ENCODE data around the gene SRSF7. TPM values are rescaled to one million over a fixed set of nuclear protein-coding genes. Genes with fewer than 3 reads are reported as not detected.
"Not testable (repeated sequence)": the region's sequence is repeated elsewhere in the genome, so short reads cannot be mapped to it uniquely, and the experiment has no call there.

SRSF7 gene
- total and polyA plus RNA-seq, 9 of the 15 experiments (the other 6 are each of a cell fraction or from before 2014, with no cell fraction given) = 219 to 726 (median 375) TPM

GRCh38 chr2:38792751-38793150 lies 41.6 kb upstream of the SRSF7 start (continued):
- TF ChIP-seq ZNF384 (IDR thresholded peaks at IDR 0.05; ENCODE audit: low read depth, low read length) (no peak), ERF (CRISPR knock-in tag; IDR thresholded peaks at IDR 0.05) (no peak), ZKSCAN1 (IDR thresholded peaks at IDR 0.05; ENCODE audit: low read depth, low read length) (no peak), BDP1 (IDR thresholded peaks at IDR 0.05; ENCODE audit: insufficient read depth, insufficient read length) (no peak), BMI1 (IDR thresholded peaks at IDR 0.05; ENCODE audit: low read length) (no peak), COPS2 (conservative IDR thresholded peaks at IDR 0.05) (no peak)

DNA sequence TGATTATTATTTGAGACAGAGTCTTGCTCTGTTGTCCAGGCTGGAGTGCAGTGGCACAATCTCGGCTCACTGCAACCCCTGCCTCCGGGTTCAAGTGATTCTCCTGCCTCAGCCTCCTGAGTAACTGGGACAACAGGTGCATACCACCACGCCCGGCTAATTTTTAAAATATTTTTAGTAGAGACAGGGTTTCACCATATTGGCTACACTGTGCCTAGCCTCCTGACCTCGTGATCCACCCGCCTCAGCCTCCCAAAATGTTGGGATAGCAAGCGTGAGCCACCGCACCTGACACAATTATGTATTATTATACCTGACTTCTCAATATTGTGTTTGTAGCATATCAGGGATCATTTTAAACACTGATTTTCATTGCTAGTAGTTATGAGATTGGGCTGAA lies 41.2 kb upstream of the SRSF7 start:
- H3K36me3 ChIP-seq (ENCODE audit: control insufficient read depth, insufficient read depth, low read length); H4K20me1 ChIP-seq (replicated peaks; ENCODE audit: control insufficient read depth, insufficient read depth, low read length); FAIRE-seq; H2AFZ ChIP-seq (ENCODE audit: low read depth, low read length); H3K27ac ChIP-seq (ENCODE audit: extremely low read depth, low read depth, low read length); intact Hi-C loops (cut with micrococcal nuclease); H3K9ac ChIP-seq (ENCODE audit: insufficient read depth in 1 of 2, low read depth in 2 of 2, low read length in 2 of 2); ATAC-seq; H3K27me3 ChIP-seq (ENCODE audit: control insufficient read depth in 2 of 2, insufficient read depth in 2 of 2, low read length in 2 of 2); H3K9me3 ChIP-seq (replicated peaks; ENCODE audit: control insufficient read depth, insufficient read depth, low read depth, low read length); H3K9me1 ChIP-seq (ENCODE audit: control insufficient read depth, insufficient read depth, low read length); H3K4me1 ChIP-seq (replicated peaks in 1 of 2; ENCODE audit: control insufficient read depth in 2 of 2, insufficient read depth in 2 of 2, low read length in 2 of 2); H3K4me3 ChIP-seq; H3K4me2 ChIP-seq (ENCODE audit: insufficient read depth, low read length); H3K79me2 ChIP-seq (ENCODE audit: control insufficient read depth, insufficient read depth, low read length); BruUV-seq (replicated peaks); in situ Hi-C loops (cut with MboI); CTCF ChIA-PET (ENCODE audit: low intra/inter-chr PET ratio); DNase-seq (ENCODE audit: extremely low read depth in 1 of 4, low spot score in 3 of 4): not testable (repeated sequence)
- WGBS (ENCODE audit: insufficient coverage, low coverage, missing lambda C conversion rate) = 30% methylated on average over 8 of the region's 8 CpGs
- POLR2A ChIA-PET = interaction anchor here (0.6 to 1.4 kb wide), 2 partner anchors 9 to 518 kb away, joined by 3 to 4 read pairs; no protein-coding TSS in a partner anchor

DNA sequence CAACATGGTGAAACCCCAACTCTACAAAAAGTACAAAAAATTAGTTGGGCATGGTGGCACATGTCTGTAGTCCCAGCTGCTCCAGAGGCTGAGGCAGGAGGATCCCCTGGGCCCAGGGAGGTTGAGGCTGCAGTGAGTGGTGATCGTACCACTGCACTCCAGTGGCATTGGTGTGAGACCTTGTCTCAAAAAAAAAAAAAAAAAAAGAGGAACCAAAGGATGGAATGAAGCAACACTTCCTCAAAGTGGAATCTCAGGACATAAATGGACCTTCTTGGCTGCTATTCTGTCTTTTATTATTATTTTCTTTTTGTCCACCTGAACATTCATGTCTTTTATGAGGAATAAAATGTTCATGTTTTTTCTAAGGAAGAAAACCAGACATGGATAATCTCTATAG lies 40.6 kb upstream of the SRSF7 start:
- no CpG with 5 or more reads among the region's 1 CpG for WGBS (ENCODE audit: insufficient coverage, low coverage, missing lambda C conversion rate)
- Histone ChIP-seq H3K36me3 (ENCODE audit: control insufficient read depth, insufficient read depth, low read length) (no peaks in the 10 kb centered on the region), H3K9me3 (replicated peaks; ENCODE audit: control insufficient read depth, insufficient read depth, low read depth, low read length) (no peaks in the 10 kb centered on the region), H3K9me1 (ENCODE audit: control insufficient read depth, insufficient read depth, low read length) (no peaks in the 10 kb centered on the region), H3K79me2 (ENCODE audit: control insufficient read depth, insufficient read depth, low read length) (no peaks in the 10 kb centered on the region), H3K9ac (ENCODE audit: insufficient read depth in 1 of 2, low read depth in 2 of 2, low read length in 2 of 2) (no peak overlapping the region), H3K4me2 (ENCODE audit: insufficient read depth, low read length) (no peak overlapping the region), H2AFZ (ENCODE audit: low read depth, low read length) (no peak overlapping the region), H3K4me3 (no peak overlapping the region), H3K27me3 (ENCODE audit: control insufficient read depth in 2 of 2, insufficient read depth in 2 of 2, low read length in 2 of 2) (no peaks in the 10 kb centered on the region), H3K4me1 (replicated peaks in 1 of 2; ENCODE audit: control insufficient read depth in 2 of 2, insufficient read depth in 2 of 2, low read length in 2 of 2) (no peaks in the 10 kb centered on the region), H4K20me1 (replicated peaks; ENCODE audit: control insufficient read depth, insufficient read depth, low read length) (no peaks in the 10 kb centered on the region), H3K27ac (ENCODE audit: extremely low read depth, low read depth, low read length) (no peak overlapping the region)
- in situ Hi-C loops (cut with MboI) = no loop called here
- FAIRE-seq (peak; percentile 19), DNase-seq (ENCODE audit: extremely low read depth in 1 of 4, low spot score in 3 of 4) (no peak), ATAC-seq (no peak)
- TF ChIP-seq CEBPG (CRISPR knock-in tag; IDR thresholded peaks at IDR 0.05) (0 out of 2 replicates have a peak, but pooled peaks have one; percentile 21), CEBPG (tag; conservative IDR thresholded peaks at IDR 0.05 in 1 of 2, IDR thresholded peaks at IDR 0.05 in 1 of 2) (0 out of 4 replicates have a peak, but pooled peaks have one; percentile 19 to 28), GTF2E2 (tag; IDR thresholded peaks at IDR 0.05) (no peak), ZBTB33 (CRISPR knock-in tag; IDR thresholded peaks at IDR 0.05) (no peak), SPI1 (IDR thresholded peaks at IDR 0.05; ENCODE audit: borderline replicate concordance, low read depth, low read length) (peak; percentile 84), CEBPB (tag; IDR thresholded peaks at IDR 0.05) (peak; percentile 64), ZNF384 (IDR thresholded peaks at IDR 0.05; ENCODE audit: low read depth, low read length) (peak; percentile 85), KLF10 (CRISPR knock-in tag; IDR thresholded peaks at IDR 0.05) (no peak), MED1 (CRISPR knock-in tag; IDR thresholded peaks at IDR 0.05; ENCODE audit: borderline replicate concordance) (no peak)
- BruUV-seq (replicated peaks) = no TSS peak
- CTCF ChIA-PET (ENCODE audit: low intra/inter-chr PET ratio) = no interaction called here
- POLR2A ChIA-PET = interaction anchor here (1.2 to 2.0 kb wide), 2 partner anchors 16 to 41 kb away, joined by 4 to 8 read pairs; partner anchors contain the start of gene SRSF7
- intact Hi-C loops (cut with micrococcal nuclease) = no loop called here

Measured in K562 (cell line).